Stomach (tissue), 9 donors: ENCODE results near the gene PARP9. TPM values are rescaled to one million over a fixed set of nuclear protein-coding genes. Genes with fewer than 3 reads are reported as not detected.

Experiments
- DNase-seq, 2 donors: peaks; one replicate each; pipeline versions ENCODE4 v3.0.0 to v3.0.0-alpha.2; 2013 to 2019
- H3K27ac ChIP-seq, 5 donors: fragments of 200-600 bp in 4 of 5; sonication (generic) in 4 of 5; one replicate each; pipeline ENCODE4 v1.5.1; 2013 to 2019; ENCODE audit warnings: mild to moderate bottlenecking in 1 of 5, moderate library complexity in 1 of 5
- H3K27me3 ChIP-seq, 3 donors: fragments of 200-600 bp; sonication (generic); one replicate each; pipeline ENCODE4 v1.5.1; 2017 to 2019; ENCODE audit warnings: mixed run types in 1 of 3
- H3K36me3 ChIP-seq, 4 donors: fragments of 200-600 bp; sonication (generic); 1 replicate in 3 of 4; 2 replicates in 1 of 4; pipeline ENCODE4 v1.5.1; 2016 to 2019
- H3K4me1 ChIP-seq, 4 donors: fragments of 200-600 bp; sonication (generic); one replicate each; pipeline ENCODE4 v1.5.1; 2016 to 2019
- H3K4me3 ChIP-seq, 4 donors: fragments of 200-600 bp; sonication (generic) in 3 of 4; one replicate each; pipeline ENCODE4 v1.5.1; 2016 to 2019; ENCODE audit warnings: mild to moderate bottlenecking in 1 of 4
- H3K9me3 ChIP-seq, 4 donors: fragments of 200-600 bp; sonication (generic); one replicate each; pipeline ENCODE4 v1.5.1; 2016 to 2019
- CTCF ChIP-seq, 7 experiments: fragments of 450-650 bp in 4 of 7; fragments of 200-600 bp in 3 of 7; sonication (generic) in 3 of 7; IDR thresholded peaks; one replicate each; pipeline ENCODE4 v1.5.1; 2016 to 2019; ENCODE audit warnings: antibody characterized with exemption in 7 of 7, control low read depth in 2 of 7, mild to moderate bottlenecking in 1 of 7
- EP300 ChIP-seq: sonication (generic); formaldehyde crosslinking; IDR thresholded peaks from one replicate; pipeline ENCODE4 v1.6.1; 2017; ENCODE audit warnings: antibody characterized with exemption
- POLR2A ChIP-seq, 4 donors: fragments of 450-650 bp; IDR thresholded peaks; one replicate each; pipeline ENCODE4 v1.6.1; 2016; ENCODE audit warnings: antibody characterized with exemption in 4 of 4, control low read depth in 2 of 4, mild to moderate bottlenecking in 1 of 4, moderate library complexity in 1 of 4
- POLR2AphosphoS5 ChIP-seq, 3 donors: sonication (generic); formaldehyde crosslinking; IDR thresholded peaks; one replicate each; pipeline ENCODE4 v1.6.1; 2016; ENCODE audit warnings: antibody characterized with exemption in 3 of 3
- WGBS, 5 donors: extraction: QIAGEN DNeasy Blood & Tissue Kit in 3 of 5; methylation state at CpG; one replicate each; pipeline versions ENCODE4 v1.1.5 to v1.1.7; 2013 to 2018; 5-methylcytosine and 5-hydroxymethylcytosine counted together
- intact Hi-C: fragments of 100-400 bp; cut with DNase I; formaldehyde crosslinking; loops from one replicate; pipeline ENCODE4 v1.15.1; 2023; ENCODE audit warnings: low total_unique reads
- polyA plus RNA-seq, 3 donors: library from polyadenylated mRNA; stranded (reverse); fragments of 200-250 nt; gene quantifications; one replicate each; pipeline ENCODE4 v1.2.3, GENCODE V29; 2013
- total RNA-seq, 5 donors: library from RNA; depleted of rRNA; stranded (reverse); fragments of >200 nt; gene quantifications; one replicate each; pipeline versions ENCODE4 v1.1.0 to v1.2.3, GENCODE V29; 2014 to 2016
- donor health status: healthy with polysubstance abuse.
- donor health status: Bipolar disorder and iron deficiency.
- donor health status: healthy.

The PARP9 gene
- total and polyA plus RNA-seq, 8 donors: 1.4 to 42.6 (median 22.6) TPM

GRCh38 chr3:122608916-122609315 is 44.8 kb upstream of the PARP9 start:
- no peak for DNase-seq
- Histone ChIP-seq H3K27me3 (no peaks in the 10 kb centered on the region), H3K36me3 (no peaks in the 10 kb centered on the region), H3K4me3 (no peak overlapping the region), H3K27ac (no peak overlapping the region), H3K4me1 (no peaks in the 10 kb centered on the region), H3K9me3 (no peaks in the 10 kb centered on the region)
- intact Hi-C loops: no loop called here
- no peak for TF ChIP-seq EP300
- TF ChIP-seq POLR2A (IDR thresholded peaks at IDR 0.05): no peak
- no peak for TF ChIP-seq POLR2AphosphoS5 (IDR thresholded peaks at IDR 0.05)
- no peak for TF ChIP-seq CTCF (IDR thresholded peaks at IDR 0.05)
- 94 to 100% (median 95%) methylated on average over 1 of the region's 1 CpG for WGBS, 5 donors

- Histone ChIP-seq H3K27ac (no peak overlapping the region), H3K9me3 (no peaks in the 10 kb centered on the region), H3K4me3 (no peak overlapping the region), H3K27me3 (no peaks in the 10 kb centered on the region), H3K4me1 (no peaks in the 10 kb centered on the region), H3K36me3 (no peaks in the 10 kb centered on the region)
- DNase-seq: no peak
- intact Hi-C loops: no loop called here
- 50 to 62% (median 56%) methylated on average over 4 of the region's 4 CpGs for WGBS, 5 donors
- TF ChIP-seq CTCF (IDR thresholded peaks at IDR 0.05) (no peak), POLR2AphosphoS5 (IDR thresholded peaks at IDR 0.05) (no peak), EP300 (no peak), POLR2A (IDR thresholded peaks at IDR 0.05) (no peak)
These were observed 42.2 kb upstream of the PARP9 start for GRCh38 chr3:122606330-122606729.

- intact Hi-C loops: no loop called here
- WGBS, 5 donors: 79 to 97% (median 85%) methylated on average over 2 of the region's 2 CpGs
These were observed 39.0 kb upstream of the PARP9 start for GRCh38 chr3:122603056-122603455.

GRCh38 chr3:122602011-122602710 is 38.1 kb upstream of the PARP9 start:
- 47 to 58% (median 54%) methylated on average over 5 of the region's 5 CpGs for WGBS, 5 donors
- no peak overlapping the region for H3K27ac ChIP-seq
- no peak for DNase-seq
- intact Hi-C loops: no loop called here
- H3K36me3 ChIP-seq: no peaks in the 10 kb centered on the region
- TF ChIP-seq EP300 (no peak), CTCF (IDR thresholded peaks at IDR 0.05) (no peak), POLR2A (IDR thresholded peaks at IDR 0.05) (no peak), POLR2AphosphoS5 (IDR thresholded peaks at IDR 0.05) (no peak)
- H3K4me3 ChIP-seq: no peak overlapping the region
- no peaks in the 10 kb centered on the region for H3K9me3 ChIP-seq
- H3K4me1 ChIP-seq: no peaks in the 10 kb centered on the region
- H3K27me3 ChIP-seq: no peaks in the 10 kb centered on the region

More at GRCh38 chr3:122603056-122603455, 39.0 kb upstream of the PARP9 start:
- H3K4me3 ChIP-seq: no peak overlapping the region
- no peak for DNase-seq
- no peaks in the 10 kb centered on the region for H3K27me3 ChIP-seq
- no peaks in the 10 kb centered on the region for H3K4me1 ChIP-seq
- H3K27ac ChIP-seq: no peak overlapping the region
- H3K36me3 ChIP-seq: no peaks in the 10 kb centered on the region
- TF ChIP-seq POLR2AphosphoS5 (IDR thresholded peaks at IDR 0.05) (no peak), EP300 (no peak), CTCF (IDR thresholded peaks at IDR 0.05) (no peak), POLR2A (IDR thresholded peaks at IDR 0.05) (no peak)
- H3K9me3 ChIP-seq: no peaks in the 10 kb centered on the region
